Suppressor macrophage treated with lipopolysaccharide for 4 hours (primary cell): ENCODE measurements around the gene TEKT2.
A peak's percentile ranks its signal among the peaks of the same experiment; 100 is the strongest.

Experiments used
- DNase-seq: peaks from one replicate; pipeline ENCODE4 v3.0.0-alpha.2; 2020

Gene TEKT2

DNA sequence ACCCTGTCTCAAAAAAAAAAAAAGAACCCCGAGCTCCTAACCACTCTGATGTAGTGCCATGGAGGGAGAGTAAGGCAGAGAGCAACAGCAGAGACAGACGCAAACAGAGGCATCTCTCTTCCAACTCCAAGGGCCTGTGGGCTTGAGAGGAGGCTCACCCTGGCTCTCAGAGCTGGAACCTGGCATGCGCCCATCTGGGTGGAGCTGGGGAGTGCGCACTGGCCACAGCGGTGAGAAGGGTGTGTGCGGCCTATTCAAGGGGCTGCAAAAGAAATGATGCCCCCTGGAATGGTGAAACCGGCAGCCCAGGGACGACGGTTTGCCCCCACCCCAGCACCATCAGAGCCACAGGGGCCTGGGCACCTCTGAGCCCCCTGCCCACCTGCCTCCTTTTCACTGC lies 23.5 kb downstream of the TEKT2 start:
- DNase-seq = no peak

DNA sequence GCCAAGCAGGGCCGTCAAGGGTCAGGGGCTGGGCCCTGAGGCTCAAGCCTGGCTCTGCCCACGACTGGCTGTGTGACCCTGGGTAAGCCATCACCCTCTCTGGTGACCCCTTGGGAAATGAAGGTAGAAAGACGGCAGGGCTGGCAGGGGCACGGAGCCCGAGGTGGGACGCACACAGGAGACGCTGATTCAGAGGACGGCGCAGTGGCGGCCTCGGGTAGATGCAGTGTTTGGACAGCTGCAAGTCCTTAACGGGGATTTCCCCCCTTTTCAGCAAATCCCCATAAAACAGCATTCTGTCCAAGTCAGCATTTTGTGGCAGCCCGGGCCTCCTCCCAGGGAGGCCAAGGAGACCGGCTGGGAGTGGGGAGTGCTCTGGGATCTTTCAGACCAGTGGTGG lies 24.4 kb downstream of the TEKT2 start:
- DNase-seq = no peak

DNA sequence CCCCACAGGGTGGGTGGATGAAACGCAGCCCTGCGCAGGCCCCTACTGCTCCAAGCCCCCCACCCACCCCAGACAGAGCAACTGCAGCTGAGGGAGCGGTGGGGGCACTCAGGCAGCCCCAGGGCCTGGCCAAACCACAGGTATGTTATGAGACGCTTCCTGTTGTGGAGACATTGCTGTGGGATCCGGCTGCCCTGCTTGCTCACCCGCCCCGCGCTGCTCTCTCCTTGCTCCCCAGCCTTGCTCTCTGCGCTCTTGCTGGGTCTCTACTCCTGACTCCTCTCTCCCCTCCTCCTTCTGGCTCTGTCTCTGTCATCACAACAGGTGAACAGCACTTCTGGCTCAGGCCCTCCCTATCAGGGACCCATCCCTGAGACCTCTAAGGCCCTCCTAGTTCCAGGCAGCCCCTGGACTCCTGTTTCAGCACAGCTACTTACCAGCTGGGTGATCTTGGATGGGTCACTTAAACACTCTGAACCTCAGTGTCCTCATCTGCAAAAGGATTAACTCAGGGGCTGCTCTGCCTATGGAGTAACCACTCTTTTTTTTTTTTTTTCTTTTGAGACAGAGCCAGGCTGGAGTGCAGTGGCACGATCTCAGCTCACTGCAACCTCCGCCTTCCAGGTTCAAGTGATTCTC lies 25.3 kb downstream of the TEKT2 start:
- no peak for DNase-seq

DNA sequence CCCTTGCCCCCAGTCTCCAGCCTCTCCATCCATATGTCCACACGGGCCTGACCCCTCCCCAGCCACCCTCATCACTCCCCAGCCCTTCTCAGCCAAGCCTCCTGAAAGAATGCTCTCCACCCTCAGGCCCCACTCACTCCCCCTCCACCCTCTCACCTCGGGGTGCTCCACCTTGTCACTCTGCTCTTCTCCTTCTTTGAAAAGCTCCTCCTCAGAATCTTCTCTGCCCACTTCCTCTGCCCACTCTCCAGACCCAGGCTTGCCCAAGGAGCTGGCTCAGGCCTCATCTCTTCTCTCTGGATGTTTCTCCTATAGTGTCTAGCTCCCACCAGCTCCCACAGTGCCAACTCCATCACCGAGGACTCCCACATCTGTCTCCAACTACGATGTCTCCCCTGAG lies 27.3 kb downstream of the TEKT2 start:
- DNase-seq = no peak

DNA sequence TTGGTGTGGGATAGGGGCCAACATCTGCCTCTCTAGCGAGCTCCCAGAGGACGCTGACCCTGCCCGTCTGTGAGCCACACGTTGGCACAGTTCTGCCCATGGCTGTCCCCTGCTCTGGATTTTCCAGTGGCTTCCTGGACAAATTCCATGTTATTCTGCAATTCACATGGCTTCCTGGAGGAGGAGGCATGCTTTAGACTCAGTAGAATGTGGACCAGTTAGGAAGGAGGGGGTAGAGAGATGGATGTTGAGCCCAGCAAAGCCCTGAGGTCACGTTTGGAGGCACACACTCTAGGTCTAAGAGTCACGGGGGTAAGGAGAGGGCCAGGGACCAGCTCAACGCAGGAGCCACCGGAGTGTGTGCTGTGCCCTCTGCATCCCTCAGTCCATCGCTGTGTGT lies 28.9 kb downstream of the TEKT2 start:
- DNase-seq = no peak

DNA sequence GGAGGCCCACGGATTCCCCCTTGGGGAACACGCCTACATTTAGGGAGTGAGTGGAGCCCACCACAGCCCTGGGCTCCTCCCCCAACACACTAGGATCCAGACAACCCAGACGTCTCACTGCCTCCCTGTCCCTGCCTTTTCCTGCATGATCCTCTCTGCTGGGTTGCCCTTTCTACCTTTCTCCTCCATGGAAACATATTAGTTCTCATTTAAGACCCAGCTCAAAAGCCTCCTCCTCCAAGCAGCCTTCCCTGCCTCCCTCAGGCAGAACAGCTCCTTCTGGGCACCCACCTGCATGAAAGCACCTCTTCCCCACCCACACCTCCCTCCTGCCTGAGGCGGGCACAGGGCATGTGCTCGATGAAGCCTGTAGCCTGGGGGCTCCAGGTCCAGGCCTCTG lies 30.5 kb downstream of the TEKT2 start:
- DNase-seq = no peak

DNA sequence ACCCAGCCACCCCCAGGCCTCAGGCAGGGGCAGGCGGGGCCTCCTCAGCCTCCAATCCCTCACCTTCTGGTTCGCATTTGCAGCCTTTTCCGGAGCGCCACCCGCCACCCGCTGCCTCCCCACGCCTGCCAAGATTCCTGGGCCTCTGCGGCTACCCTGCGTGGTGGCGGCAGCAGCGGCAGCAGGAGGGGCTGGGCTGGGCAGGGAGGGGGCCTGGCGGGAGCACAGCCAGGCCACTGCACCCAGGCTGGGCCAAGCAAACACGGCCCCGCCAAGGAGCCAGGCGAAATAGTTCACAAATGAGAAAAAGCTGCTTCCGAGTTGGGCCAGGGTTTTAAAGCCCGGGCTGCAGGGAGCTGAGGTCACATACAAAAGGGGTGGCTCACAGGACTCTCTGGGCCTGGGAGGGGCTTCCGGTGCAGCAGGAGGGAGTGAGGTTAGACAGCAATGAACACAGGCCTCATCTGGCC lies 31.3 kb downstream of the TEKT2 start:
- no peak for DNase-seq

DNA sequence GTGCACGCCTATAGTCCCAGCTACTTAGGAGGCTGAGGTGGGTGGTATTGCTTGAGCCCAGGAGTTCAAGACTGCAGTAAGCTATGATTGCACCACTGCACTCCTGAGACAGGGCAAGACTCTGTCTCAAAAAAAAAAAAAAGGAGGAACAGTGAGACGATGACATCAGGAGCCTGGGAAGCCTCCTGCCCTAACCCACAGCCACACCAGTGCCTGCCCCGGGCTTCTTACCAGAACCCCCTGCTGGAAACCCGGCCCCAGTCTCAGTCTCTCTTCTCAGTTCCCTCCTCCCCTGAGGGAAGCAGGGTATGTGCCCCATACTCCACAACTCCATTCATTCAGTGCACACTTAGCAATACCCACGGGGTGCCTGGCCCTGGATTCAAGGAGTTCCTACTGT lies 32.0 kb downstream of the TEKT2 start:
- peak; percentile 71 for DNase-seq

DNA sequence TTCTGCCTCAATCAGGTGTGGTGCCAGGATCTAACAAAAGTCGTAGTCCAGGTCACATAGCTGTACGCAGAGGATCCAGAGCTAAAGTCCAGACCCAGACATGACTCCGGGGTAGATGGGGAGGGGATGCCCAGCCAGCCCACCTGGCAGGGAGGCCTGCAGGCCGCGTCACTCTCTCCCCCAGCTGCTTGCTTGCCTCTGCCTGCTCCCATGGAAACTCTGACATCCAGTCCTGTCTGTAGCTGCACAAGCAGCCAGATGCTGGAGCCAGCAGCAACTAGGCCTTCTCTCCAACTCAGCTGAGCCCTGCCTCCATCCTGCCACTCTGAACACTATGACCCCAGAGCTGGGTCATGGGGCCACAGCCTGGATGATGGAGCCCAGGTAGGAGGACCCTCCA lies 33.0 kb downstream of the TEKT2 start:
- no peak for DNase-seq

DNA sequence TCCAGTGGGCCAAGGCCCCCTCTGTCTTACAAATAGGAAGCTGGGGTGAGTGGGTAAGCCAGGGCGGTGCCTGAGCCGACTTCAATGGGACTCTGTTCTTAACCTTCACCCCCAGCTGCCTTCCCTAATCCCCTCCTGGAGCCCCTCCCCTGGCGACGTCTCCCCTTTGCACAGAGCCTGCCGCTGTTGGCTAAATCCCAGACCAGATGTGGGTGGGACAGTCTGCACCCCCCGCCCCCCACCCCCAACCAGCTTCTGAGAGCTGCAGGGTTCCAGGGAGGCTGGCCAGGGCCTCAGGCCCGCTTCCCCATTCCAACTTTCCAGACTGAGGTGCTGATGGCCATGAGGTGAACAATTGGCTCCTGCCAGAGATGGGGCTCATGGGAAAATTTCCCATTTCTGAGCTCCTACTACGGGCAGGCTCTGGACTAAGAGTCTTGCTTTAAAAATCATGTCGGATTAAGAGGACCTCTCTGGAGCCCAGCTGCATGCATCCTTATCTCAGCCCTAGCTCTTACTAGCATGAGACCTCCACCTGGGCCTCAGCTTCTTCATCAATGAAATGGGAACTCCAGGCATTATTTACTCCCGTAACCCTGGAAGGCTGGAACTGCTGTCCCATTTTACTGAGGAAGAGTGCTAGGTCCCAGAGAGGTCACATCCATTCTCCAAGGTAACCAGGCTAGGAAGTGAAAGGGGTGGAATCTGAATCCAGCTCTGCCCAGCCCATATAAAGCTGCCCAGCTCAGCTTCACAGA lies 34.7 kb downstream of the TEKT2 start:
- no peak for DNase-seq

DNA sequence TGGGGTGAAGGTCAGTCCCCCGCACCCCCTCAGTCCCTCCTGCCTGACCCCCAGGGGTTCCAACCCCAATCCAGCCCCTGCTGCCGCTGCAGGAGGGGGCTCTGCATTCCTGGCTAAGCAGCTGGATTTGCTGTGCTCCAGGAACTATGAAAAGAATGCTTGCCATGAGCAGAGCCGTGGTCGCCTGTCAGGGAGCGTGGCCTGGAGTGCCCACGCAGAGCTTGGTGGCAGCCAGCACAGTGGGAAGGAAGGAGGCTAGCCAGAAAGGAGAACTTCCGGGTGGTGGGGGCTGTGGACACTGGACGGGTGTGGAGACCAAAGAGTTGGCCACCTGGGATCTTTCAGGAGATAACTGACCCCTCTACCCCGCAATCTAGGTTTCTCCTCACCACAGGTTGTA lies 35.6 kb downstream of the TEKT2 start:
- peak; percentile 49 for DNase-seq

DNA sequence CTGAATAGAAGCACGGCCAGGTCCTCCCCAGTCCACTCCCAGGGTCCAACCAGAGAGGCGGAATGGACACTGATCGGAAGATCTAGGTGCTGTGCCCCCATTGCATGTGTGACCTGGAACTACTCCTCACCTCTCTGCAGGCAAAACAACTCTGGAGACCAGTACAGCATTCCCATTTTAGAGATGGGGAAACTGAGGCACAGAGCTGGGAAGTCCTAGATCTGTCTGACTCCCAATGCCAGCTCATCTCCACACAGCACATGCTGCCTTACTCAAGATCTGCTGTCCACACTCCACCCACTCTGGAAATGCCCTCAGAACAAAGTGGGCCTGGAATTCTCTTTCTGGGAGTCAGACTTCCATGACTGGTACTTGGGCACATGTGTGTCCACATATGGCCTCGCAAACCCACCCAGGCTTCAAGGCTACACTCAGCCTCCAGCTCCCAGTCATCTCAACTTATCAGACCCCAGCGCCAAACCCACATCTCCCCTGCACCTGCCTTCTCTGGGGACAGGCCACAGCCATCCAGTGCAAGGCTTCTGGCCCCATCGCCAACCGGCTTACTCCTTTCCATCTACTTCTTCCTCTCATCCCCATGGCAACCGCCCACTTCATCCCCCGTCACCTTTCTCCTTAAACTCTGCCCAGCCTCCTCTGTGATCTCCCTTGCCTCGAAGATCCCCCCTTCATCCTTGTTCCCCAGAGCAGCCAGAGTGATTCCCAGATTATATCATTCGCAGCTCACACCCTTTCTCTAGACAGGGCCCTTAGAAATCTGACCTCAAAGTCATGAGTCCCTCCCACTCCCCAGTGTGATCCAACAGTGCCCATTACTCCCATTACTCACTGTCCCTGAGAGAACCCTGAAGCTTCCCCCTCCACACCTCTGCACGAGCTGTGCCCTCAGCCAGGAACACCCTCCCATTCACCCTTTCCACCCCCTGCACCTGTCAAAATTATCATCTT lies 38.5 kb downstream of the TEKT2 start:
- peak; percentile 53 for DNase-seq

DNA sequence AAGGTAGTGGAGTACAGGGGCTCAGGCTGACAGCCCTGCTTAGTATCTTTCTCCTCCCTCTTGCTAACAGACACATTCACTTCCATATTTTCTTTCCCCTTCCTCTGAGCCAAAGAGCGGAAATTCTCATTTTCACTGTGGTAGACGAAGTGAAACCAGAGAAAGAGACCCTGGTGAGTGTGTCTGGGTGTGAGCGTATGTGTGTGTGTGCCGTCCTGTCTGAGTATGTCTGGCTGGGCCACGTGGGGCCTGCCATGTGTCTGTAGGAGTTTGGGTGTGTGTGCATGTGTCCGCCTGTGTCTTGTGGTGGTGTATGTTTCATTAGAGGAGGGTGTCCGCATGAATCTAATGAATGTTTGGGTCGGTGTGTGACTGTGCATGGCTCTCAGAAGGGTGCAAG lies 39.5 kb downstream of the TEKT2 start:
- peak; percentile 91 for DNase-seq

DNA sequence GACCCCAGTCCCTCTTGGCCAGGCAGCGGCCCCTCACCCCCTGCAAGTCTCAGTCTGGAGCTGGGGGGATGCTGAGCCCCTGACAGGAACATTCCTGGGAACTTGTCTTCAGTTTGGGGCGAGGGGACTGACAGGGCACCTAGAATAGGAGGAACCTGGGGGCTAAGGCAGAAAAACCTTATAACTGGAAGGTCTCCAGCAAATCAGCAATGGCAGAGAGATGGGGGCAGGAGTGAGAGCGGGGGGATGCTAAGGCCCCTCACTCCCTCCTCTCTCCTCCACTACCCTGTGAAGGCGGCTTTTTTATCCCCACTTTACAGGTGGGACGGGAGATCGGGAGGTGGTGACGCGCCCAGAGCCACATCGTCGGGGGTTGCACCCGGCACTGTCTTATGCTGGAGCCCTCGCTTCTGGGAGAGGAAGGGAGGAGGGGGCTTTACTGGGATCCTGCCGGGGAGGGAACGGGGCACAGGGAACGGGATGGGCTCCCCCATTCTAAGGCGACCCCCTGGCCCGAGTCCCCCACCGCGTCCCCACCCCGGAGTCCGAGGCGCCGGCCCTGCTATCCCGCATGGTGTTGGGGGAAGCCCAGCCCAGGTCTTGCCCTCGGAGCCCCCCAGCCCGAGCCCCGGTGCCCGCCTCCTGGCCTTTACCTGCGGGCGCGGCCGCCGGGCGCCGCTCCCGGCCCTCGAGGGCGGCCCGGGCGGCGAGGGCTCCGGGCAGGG lies 40.7 kb downstream of the TEKT2 start:
- no peak for DNase-seq

DNA sequence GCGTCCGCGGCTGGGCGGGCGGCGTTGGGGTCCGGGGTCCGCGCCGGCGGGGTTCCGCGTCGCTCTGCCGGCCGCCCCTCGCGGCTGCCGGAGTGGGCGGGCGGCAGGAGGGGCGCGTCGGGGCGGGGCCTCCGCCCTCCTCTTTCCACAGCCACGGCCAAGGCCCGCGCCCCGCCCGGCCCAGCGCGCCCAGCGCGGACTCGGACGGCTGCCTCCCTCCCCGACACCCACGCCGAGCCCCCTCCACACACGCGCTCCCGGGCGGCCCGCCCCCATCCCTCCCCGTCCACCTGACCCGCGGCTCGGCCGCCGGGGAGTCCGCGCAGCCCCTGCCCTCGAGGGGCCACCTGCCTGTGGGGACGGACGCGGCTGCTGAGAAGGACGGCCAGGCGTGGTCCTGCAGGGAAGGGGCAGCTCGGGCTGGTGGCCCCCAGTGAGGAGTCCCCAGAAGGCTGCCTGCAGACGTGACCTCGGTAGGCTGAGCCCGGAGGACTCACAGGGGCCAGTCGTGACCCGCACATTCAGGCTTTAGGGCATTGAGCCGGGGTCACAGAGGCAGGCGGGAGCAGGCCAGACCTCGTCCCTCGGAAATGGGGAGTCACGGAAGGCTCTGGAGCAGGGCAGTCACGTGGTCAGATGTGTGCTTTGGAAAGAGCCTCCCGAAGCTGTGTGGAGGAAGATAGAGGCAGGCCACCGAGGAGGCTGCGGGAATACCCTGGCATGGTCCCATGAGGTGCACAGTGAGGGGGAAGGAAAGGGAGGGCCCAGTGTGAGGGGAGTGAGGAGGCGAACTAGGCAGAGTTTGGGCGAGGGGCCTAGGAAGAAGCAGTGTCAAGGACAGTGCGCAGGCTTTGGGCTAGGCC lies 41.5 kb downstream of the TEKT2 start, which contains the start of gene COL8A2:
Gene COL8A2, minus strand, starts transcription at position 94 of the 863 bp plus-strand sequence. CDS start 24,980 bp downstream, outside the sequence.
- DNase-seq = no peak

DNA sequence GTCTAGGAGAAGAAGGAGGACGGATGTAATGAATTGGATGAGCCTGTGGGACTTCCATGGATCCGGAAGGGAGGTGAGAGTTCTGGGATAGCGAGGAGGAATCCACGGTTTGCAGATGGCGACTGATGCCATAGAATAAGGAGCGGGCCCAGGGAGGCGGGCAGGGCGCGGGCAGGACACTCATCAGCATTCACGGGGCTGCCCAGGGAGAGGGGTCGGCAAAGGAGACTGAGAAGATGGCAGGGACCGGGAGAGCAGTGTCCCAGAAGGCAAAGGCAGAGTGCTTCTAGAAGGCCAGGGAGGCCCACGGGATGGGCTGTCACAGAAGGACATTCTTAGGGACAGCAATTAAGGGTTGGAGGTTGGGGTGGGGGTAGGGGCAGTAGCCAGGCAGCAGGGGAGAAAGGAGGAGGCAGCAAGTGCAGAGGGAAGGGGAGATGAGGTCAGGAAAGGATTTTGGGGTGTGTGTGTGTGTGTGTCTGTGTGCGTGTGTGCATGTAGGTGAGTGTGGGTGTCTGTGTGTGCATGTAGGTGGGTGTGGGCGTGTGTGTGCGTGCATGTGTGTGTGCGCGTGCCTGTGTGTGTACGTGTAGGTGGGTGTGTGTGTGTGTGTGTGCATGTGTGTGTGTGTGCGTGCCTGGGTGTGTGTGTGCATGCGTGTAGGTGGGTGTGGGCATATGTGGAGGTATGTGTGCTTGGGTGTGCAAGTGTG lies 42.3 kb downstream of the TEKT2 start:
- DNase-seq = no peak

DNA sequence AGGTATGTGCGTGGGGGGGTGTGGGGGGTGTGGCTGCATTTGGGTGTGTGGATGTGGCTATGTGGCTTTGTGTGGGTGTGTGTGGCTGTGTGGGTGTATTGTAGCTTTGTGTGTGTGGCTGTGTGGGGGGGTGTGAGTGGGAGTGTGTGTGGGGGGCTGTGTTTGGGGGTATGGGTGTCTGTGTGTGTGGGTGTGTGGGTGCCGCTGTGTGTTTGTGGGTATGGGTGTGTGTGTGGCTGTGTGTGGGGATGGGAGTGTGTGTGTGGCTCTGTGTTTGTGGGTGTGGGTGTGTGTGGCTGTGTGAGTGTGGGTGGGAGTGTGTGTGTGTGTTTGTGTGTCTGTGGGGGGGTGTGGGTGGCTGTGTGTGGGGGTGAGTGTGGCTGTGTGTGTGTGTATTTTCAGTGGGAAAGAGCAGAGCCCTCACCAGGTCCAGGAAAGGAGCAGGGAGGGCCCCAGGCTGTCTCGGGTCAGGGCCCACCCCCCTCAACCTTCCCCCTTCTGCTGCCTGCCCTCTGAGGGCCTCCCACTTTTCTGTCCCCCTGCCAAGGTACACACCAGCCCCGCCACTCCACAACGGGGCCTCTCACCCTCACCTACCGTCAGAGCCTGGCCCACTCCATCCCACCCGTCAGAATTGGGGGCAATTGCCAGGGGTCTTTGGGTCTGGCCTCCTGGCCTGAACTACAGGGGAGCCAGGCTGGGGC lies 43.1 kb downstream of the TEKT2 start:
- no peak for DNase-seq

DNA sequence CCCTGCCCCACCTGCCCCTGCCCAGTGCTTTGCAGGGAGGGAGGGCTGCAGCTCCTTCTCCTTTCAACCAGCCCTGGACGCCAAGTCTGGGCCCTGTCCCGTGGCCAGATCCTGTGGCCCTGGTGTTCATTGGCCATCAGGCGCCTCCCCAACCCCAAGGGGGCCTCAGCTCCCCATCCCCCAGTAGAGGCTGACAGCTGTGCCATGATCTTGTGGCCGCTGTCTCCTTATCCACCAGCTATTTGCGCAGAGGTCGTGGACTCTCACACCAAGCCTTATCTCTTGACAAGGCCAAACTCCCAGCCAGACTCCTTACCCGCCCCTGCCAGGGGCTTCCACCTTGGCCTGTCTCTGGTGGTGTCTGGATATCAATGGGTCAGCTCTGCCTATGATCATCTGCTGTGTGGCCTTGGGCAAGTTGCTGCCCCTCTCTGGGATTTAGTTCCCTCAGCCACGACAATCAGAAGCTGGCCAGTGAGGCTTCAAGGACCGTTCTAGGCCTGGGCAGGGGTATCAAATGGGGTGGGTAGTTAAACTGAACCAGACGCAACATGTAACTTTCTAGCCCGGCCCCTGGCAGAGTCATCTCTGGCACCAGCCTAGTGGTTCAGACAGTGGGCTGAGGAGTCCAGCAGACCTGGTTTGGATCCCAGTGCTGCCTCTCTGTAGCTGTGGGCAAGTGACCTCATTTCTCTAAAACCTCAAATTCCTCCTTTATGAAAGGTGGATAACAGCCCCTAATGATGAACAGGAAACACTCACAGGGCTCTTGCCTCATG lies 44.4 kb downstream of the TEKT2 start:
- no peak for DNase-seq

DNA sequence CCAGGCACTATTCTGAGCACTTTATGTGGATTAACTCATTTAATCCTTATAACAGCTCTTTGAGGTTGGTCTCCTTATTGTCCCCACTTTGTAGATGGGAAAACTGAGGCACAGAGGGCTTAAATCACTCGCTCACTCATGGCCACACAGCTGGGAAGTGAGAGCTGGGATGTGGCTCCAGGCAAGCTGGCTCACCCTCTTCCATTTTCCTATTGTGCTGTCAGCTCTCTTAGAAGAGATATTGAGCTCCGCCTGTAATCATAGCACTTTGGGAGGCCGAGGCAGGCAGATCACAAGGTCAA lies 45.0 kb downstream of the TEKT2 start:
- no peak for DNase-seq

DNA sequence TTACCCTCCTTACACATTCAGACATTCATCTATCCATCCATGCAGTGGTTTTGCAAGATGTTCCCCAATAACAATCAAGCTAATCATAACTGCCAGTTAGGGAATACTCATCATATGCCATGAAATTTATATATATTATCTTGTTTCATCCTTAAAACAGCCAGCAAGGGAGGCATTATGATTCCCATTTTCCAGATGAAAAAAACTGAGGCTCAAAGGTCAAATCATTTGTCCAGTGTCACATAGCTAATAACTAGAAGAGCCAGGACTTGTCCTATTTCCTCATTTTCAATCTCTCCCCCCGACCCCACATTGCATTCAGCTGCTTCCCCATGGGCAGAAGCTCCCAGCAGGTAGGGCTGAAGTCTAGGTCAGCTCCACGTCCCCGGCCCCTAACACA lies 48.1 kb downstream of the TEKT2 start:
- no peak for DNase-seq
